ENCODE measurements around the gene DCAF11. TPM values are rescaled to one million over a fixed set of nuclear protein-coding genes. Genes with fewer than 3 reads are reported as not detected.

The DCAF11 gene
- total RNA-seq, 1 donor from 2014 or later = 26.9 TPM

DNA sequence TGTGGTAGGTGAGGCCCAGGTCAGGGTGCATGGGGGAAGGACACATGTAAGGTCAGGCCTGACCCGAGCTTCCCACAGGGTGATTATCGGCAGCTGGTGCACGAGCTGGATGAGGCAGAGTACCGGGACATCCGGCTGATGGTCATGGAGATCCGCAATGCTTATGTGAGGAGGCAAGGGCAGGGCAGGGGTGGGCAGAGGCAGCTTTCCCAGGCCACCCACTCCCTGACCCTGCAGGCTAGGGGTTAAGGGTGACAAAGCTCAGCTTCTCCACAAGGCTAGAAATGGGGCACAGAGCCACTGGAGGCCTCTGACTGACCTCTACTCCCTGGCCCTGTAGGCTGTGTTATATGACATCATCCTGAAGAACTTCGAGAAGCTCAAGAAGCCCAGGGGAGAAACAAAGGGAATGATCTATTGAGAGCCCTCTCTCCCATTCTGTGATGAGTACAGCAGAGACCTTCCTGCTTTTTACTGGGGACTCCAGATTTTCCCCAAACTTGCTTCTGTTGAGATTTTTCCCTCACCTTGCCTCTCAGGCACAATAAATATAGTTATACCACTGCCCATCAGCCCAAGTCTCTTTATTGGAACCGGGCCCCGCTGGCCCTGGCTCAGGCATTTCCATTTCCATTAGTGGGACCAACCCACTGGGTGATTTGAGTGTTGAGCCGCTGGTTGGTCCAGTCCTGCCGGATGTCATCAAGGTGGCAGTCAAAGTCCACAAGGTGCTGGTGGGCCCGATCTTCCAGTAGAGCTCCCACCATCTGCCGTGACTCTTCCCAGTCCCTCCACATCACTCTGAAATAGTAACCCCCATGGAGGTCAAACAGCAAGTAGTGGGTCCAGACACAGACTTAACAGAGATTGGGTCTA is 24.1 kb downstream of the DCAF11 start:
- no peak for FAIRE-seq
- no peak overlapping the region for H3K9ac ChIP-seq (ENCODE audit: low read length)
- H3K4me1 ChIP-seq (ENCODE audit: insufficient read depth, low read length) = peaks cover 19% of the 10 kb centered on the region
- Mint-ChIP-seq H3K4me1 (ENCODE audit: low read depth, unreplicated experiment) (peaks cover 28% of the 10 kb centered on the region), H3K27ac (ENCODE audit: unreplicated experiment) (no peak overlapping the region), H3K4me3 (ENCODE audit: unreplicated experiment) (peak overlapping the region; percentile 96), H3K36me3 (ENCODE audit: low read depth, unreplicated experiment) (peaks cover 21% of the 10 kb centered on the region), H3K9me3 (ENCODE audit: unreplicated experiment) (no peaks in the 10 kb centered on the region), H3K27me3 (ENCODE audit: low read depth, unreplicated experiment) (no peaks in the 10 kb centered on the region)
- DNase-seq (ENCODE audit: low read depth) = no peak
- H3K36me3 ChIP-seq (ENCODE audit: insufficient read depth, low read length) = peaks cover 11% of the 10 kb centered on the region
- H2AFZ ChIP-seq (ENCODE audit: low read depth, low read length) = no peak overlapping the region
- H3K27ac ChIP-seq (ENCODE audit: low read depth, low read length) = no peak overlapping the region
- peaks cover 36% of the 10 kb centered on the region for H3K79me2 ChIP-seq (ENCODE audit: insufficient read depth, low read length)
- H4K20me1 ChIP-seq (ENCODE audit: insufficient read depth, low read length) = peaks cover 16% of the 10 kb centered on the region
- no peak overlapping the region for H3K4me3 ChIP-seq (ENCODE audit: insufficient read depth, low read depth, low read length)
- no peak overlapping the region for H3K4me2 ChIP-seq (ENCODE audit: low read length)
- TF ChIP-seq EZH2 (IDR thresholded peaks at IDR 0.05; ENCODE audit: insufficient read depth, low read length) = no peak
- TF ChIP-seq, protein P1, sequence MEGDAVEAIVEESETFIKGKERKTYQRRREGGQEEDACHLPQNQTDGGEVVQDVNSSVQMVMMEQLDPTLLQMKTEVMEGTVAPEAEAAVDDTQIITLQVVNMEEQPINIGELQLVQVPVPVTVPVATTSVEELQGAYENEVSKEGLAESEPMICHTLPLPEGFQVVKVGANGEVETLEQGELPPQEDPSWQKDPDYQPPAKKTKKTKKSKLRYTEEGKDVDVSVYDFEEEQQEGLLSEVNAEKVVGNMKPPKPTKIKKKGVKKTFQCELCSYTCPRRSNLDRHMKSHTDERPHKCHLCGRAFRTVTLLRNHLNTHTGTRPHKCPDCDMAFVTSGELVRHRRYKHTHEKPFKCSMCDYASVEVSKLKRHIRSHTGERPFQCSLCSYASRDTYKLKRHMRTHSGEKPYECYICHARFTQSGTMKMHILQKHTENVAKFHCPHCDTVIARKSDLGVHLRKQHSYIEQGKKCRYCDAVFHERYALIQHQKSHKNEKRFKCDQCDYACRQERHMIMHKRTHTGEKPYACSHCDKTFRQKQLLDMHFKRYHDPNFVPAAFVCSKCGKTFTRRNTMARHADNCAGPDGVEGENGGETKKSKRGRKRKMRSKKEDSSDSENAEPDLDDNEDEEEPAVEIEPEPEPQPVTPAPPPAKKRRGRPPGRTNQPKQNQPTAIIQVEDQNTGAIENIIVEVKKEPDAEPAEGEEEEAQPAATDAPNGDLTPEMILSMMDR (IDR thresholded peaks at IDR 0.05; ENCODE audit: insufficient read depth, low read depth, low read length) = no peak
- no peaks in the 10 kb centered on the region for H3K9me3 ChIP-seq (ENCODE audit: insufficient read depth, low read depth, low read length)
- H3K27me3 ChIP-seq (ENCODE audit: insufficient read depth, low read length) = no peaks in the 10 kb centered on the region

DNA sequence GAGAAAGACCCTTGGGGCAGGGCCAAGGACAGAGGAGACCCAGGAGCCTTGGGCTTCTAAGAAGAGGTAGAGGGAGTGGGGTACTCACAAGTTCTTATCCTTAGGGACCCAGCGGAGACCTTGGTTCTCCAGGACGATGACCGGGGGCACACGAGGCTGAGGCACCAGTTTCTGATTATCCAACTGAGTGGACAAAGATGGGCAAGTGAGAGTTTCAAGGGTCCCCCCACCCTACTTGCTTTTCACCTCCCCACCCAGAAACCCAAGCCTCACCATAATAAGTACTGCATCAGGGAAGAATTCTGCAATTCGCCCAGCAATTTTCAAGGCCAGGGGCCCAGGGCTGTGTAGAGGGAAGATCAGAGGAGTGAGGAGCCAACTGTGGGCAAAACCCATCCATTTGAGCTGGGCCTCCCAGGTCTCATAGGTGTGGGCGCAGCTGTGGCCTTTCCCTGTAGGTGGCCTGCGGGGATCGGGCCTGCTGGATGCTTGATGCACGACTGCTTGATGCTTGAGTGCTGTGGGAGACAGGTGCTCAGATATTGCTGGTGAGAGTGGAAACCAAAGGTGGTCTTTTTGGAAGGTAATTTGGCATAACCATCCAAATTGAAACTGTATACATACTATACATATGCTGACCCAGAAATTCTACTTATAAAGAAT is 24.8 kb downstream of the DCAF11 start:
- peaks cover 23% of the 10 kb centered on the region for H3K4me1 ChIP-seq (ENCODE audit: insufficient read depth, low read length)
- Mint-ChIP-seq H3K27me3 (ENCODE audit: low read depth, unreplicated experiment) (no peaks in the 10 kb centered on the region), H3K9me3 (ENCODE audit: unreplicated experiment) (no peaks in the 10 kb centered on the region), H3K4me3 (ENCODE audit: unreplicated experiment) (peak overlapping the region; percentile 96), H3K36me3 (ENCODE audit: low read depth, unreplicated experiment) (peaks cover 21% of the 10 kb centered on the region), H3K4me1 (ENCODE audit: low read depth, unreplicated experiment) (peaks cover 32% of the 10 kb centered on the region), H3K27ac (ENCODE audit: unreplicated experiment) (no peak overlapping the region)
- DNase-seq (ENCODE audit: low read depth) = no peak
- H3K4me2 ChIP-seq (ENCODE audit: low read length) = peak overlapping the region; percentile 97
- H3K9ac ChIP-seq (ENCODE audit: low read length) = no peak overlapping the region
- H3K36me3 ChIP-seq (ENCODE audit: insufficient read depth, low read length) = peaks cover 11% of the 10 kb centered on the region
- H3K79me2 ChIP-seq (ENCODE audit: insufficient read depth, low read length) = peaks cover 40% of the 10 kb centered on the region
- TF ChIP-seq, protein P1 (IDR thresholded peaks at IDR 0.05; ENCODE audit: insufficient read depth, low read depth, low read length) = no peak
- TF ChIP-seq EZH2 (IDR thresholded peaks at IDR 0.05; ENCODE audit: insufficient read depth, low read length) = no peak
- H3K27me3 ChIP-seq (ENCODE audit: insufficient read depth, low read length) = no peaks in the 10 kb centered on the region
- no peaks in the 10 kb centered on the region for H3K9me3 ChIP-seq (ENCODE audit: insufficient read depth, low read depth, low read length)
- no peak overlapping the region for H2AFZ ChIP-seq (ENCODE audit: low read depth, low read length)
- H3K27ac ChIP-seq (ENCODE audit: low read depth, low read length) = no peak overlapping the region
- no peak for FAIRE-seq
- H3K4me3 ChIP-seq (ENCODE audit: insufficient read depth, low read depth, low read length) = no peak overlapping the region
- H4K20me1 ChIP-seq (ENCODE audit: insufficient read depth, low read length) = peaks cover 16% of the 10 kb centered on the region

All from astrocyte (in vitro differentiated cells and primary cell).